ENCODE measurements around the gene ALOX12B. TPM values are rescaled to one million over a fixed set of nuclear protein-coding genes. Genes with fewer than 3 reads are reported as not detected.

ALOX12B gene
- total and polyA plus RNA-seq, 2 of the 13 experiments (the other 11 are each of a cell fraction or from before 2014, with no cell fraction given): 0.13 TPM; not detected in 1

DNA sequence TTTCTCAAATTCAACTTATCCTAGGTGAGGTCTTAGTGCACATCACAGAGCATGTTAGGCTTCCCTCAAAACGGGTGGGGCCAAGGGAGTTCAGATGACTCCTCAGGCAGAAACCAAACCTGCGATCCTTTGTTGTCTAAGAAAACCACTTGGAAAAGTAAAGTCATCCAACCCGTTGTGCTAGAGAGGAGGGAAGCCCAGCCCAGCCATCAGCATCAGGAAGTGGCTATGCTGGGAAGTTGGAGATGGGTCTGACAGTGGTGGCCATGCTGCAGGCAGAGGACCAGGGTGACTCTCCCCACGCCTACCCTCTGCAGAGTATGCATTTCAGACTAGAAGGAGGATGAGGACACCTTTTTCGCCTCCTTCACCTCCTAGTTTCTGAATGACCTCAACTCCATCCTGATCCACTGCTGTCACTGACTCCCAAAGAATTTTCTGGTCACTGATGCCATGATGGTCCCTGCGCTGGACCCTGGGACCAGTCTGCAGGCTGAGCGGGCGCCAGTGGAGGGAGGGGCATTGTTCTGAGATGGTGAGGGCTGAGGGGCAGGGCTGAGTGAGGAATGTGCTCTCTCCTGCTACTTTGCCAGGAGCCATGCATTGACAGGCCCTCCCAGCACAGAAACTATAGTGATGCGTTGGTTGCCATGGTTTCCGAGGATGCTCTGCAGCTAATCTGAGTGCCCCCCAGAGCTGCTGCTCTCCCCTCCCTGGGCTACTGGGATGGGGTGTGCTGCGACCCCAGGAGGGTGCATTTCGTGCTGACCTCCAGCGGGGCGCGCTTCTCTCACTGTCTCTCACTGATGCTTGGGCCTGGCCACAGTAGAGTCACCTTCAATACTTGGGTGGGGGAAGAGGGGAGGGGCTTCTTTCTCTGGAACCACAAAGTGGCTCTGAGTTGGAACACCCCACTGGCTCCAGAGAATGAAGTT, 20.4 kb downstream of the ALOX12B start (continued):
- TF ChIP-seq, protein P1, sequence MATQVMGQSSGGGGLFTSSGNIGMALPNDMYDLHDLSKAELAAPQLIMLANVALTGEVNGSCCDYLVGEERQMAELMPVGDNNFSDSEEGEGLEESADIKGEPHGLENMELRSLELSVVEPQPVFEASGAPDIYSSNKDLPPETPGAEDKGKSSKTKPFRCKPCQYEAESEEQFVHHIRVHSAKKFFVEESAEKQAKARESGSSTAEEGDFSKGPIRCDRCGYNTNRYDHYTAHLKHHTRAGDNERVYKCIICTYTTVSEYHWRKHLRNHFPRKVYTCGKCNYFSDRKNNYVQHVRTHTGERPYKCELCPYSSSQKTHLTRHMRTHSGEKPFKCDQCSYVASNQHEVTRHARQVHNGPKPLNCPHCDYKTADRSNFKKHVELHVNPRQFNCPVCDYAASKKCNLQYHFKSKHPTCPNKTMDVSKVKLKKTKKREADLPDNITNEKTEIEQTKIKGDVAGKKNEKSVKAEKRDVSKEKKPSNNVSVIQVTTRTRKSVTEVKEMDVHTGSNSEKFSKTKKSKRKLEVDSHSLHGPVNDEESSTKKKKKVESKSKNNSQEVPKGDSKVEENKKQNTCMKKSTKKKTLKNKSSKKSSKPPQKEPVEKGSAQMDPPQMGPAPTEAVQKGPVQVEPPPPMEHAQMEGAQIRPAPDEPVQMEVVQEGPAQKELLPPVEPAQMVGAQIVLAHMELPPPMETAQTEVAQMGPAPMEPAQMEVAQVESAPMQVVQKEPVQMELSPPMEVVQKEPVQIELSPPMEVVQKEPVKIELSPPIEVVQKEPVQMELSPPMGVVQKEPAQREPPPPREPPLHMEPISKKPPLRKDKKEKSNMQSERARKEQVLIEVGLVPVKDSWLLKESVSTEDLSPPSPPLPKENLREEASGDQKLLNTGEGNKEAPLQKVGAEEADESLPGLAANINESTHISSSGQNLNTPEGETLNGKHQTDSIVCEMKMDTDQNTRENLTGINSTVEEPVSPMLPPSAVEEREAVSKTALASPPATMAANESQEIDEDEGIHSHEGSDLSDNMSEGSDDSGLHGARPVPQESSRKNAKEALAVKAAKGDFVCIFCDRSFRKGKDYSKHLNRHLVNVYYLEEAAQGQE (IDR thresholded peaks at IDR 0.05; ENCODE audit: borderline replicate concordance in 1 of 2, low read depth in 1 of 2, low read length in 2 of 2): no peak
- TF ChIP-seq ZKSCAN5 (CRISPR knock-in tag; IDR thresholded peaks at IDR 0.05) (peak; percentile 87; the same call in 1 of the 2 replicates), ZNF333 (CRISPR knock-in tag; IDR thresholded peaks at IDR 0.05; ENCODE audit: borderline replicate concordance) (peak; percentile 37; the same call in 1 of the 2 replicates), ZNF607 (CRISPR knock-in tag; IDR thresholded peaks at IDR 0.05; ENCODE audit: borderline replicate concordance) (0 out of 2 replicates have a peak, but pooled peaks have one; percentile 6), AGO1 (IDR thresholded peaks at IDR 0.05; ENCODE audit: low read depth, low read length, poor library complexity, severe bottlenecking) (peak; percentile 91), HOXA3 (CRISPR knock-in tag; IDR thresholded peaks at IDR 0.05) (no peak), HOXA7 (CRISPR knock-in tag; IDR thresholded peaks at IDR 0.05) (0 out of 2 replicates have a peak, but pooled peaks have one; percentile 9), RFX1 (IDR thresholded peaks at IDR 0.05) (no peak), ZSCAN25 (CRISPR knock-in tag; IDR thresholded peaks at IDR 0.05) (peak; percentile 28; the same call in 1 of the 2 replicates), TMF1 (CRISPR knock-in tag; IDR thresholded peaks at IDR 0.05; ENCODE audit: low read depth) (peak; percentile 71; the same call in 1 of the 2 replicates), ZBTB7A (CRISPR knock-in tag; IDR thresholded peaks at IDR 0.05) (peak; percentile 21; the same call in 1 of the 2 replicates), MEF2D (CRISPR knock-in tag; IDR thresholded peaks at IDR 0.05) (peak; percentile 16; the same call in 1 of the 2 replicates), ZNF501 (CRISPR knock-in tag; IDR thresholded peaks at IDR 0.05) (0 out of 2 replicates have a peak, but pooled peaks have one; percentile 49), ZNF83 (CRISPR knock-in tag; IDR thresholded peaks at IDR 0.05; ENCODE audit: borderline replicate concordance) (no peak), SMAD3 (CRISPR knock-in tag; IDR thresholded peaks at IDR 0.05) (no peak), NFRKB (IDR thresholded peaks at IDR 0.05) (no peak)
- TF ChIP-seq, protein P2, sequence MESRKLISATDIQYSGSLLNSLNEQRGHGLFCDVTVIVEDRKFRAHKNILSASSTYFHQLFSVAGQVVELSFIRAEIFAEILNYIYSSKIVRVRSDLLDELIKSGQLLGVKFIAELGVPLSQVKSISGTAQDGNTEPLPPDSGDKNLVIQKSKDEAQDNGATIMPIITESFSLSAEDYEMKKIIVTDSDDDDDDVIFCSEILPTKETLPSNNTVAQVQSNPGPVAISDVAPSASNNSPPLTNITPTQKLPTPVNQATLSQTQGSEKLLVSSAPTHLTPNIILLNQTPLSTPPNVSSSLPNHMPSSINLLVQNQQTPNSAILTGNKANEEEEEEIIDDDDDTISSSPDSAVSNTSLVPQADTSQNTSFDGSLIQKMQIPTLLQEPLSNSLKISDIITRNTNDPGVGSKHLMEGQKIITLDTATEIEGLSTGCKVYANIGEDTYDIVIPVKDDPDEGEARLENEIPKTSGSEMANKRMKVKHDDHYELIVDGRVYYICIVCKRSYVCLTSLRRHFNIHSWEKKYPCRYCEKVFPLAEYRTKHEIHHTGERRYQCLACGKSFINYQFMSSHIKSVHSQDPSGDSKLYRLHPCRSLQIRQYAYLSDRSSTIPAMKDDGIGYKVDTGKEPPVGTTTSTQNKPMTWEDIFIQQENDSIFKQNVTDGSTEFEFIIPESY (CRISPR knock-in tag; IDR thresholded peaks at IDR 0.05): no peak

All from HepG2 (cell line).